K562 (cell line): ENCODE results near the gene SCAMP5.

Experiments
- CEBPB ChIP-seq: fragments of 450-650 bp; IDR thresholded peaks from 2 replicates; pipeline ENCODE4 v1.6.1; 2016; ENCODE audit warnings: missing genetic modification characterization, missing compliant biosample characterization
- FOSL1 ChIP-seq: fragments of 200-800 bp; sonication (Bioruptor generic); conservative IDR thresholded peaks from 2 replicates; pipeline ENCODE4 v1.6.1; 2016; ENCODE audit warnings: missing genetic modification characterization, missing compliant biosample characterization
- HSF4 ChIP-seq: fragments of 250-450 bp; sonication (Bioruptor Pico); IDR thresholded peaks from 2 replicates; pipeline ENCODE4 v2.1.2; 2022; ENCODE audit warnings: mild to moderate bottlenecking, moderate library complexity, borderline replicate concordance
- MXI1 ChIP-seq: IDR thresholded peaks from 2 replicates; pipeline ENCODE4 v1.6.1; 2011; ENCODE audit warnings: low read depth, mild to moderate bottlenecking, improper control_type of control experiment, low read length
- POLR2A ChIP-seq: fragments of 450-650 bp; conservative IDR thresholded peaks from 2 replicates; pipeline ENCODE4 v1.6.1; 2016
- POLR3A ChIP-seq: IDR thresholded peaks from 2 replicates; pipeline ENCODE4 v1.6.1; 2011; ENCODE audit warnings: borderline replicate concordance, mild to moderate bottlenecking, moderate library complexity; ENCODE audit not compliant: insufficient read length, insufficient read depth; ENCODE audit errors: extremely low read depth
- RBM14 ChIP-seq: fragments of 200-400 bp; formaldehyde crosslinking; IDR thresholded peaks from 2 replicates; pipeline ENCODE4 v1.6.1; 2018; ENCODE audit warnings: low read depth, mild to moderate bottlenecking, low read length, moderate library complexity, borderline replicate concordance; ENCODE audit not compliant: insufficient read depth
- SAP30 ChIP-seq: fragments of 200-600 bp; sonication (generic); IDR thresholded peaks from 2 replicates; pipeline ENCODE4 v1.6.1; 2012; ENCODE audit warnings: borderline replicate concordance, low read depth, mild to moderate bottlenecking, moderate library complexity, low read length, control low read depth, inconsistent platforms; ENCODE audit not compliant: insufficient read depth, poor library complexity, severe bottlenecking
- TOE1 ChIP-seq, 2 experiments: fragments of 450-650 bp in 1 of 2; sonication (generic) in 1 of 2; formaldehyde crosslinking in 1 of 2; IDR thresholded peaks; 2 replicates each; pipeline versions ENCODE4 v1.7.1 to v1.8.0; 2016 to 2022; ENCODE audit warnings: borderline replicate concordance in 2 of 2, mild to moderate bottlenecking in 2 of 2, antibody characterized with exemption in 1 of 2, inconsistent platforms in 1 of 2, low read depth in 1 of 2, missing genetic modification reagents in 1 of 2, moderate library complexity in 1 of 2
- ZNF184 ChIP-seq: sonication (generic); formaldehyde crosslinking; IDR thresholded peaks from 2 replicates; pipeline ENCODE4 v1.5.0; 2020; ENCODE audit warnings: missing genetic modification reagents
- TF ChIP-seq, protein P1 (sequence below), 3 experiments: IDR thresholded peaks in 2 of 3; conservative IDR thresholded peaks in 1 of 3; 2 replicates each; pipeline ENCODE4 v1.5.1; 2011 to 2012; ENCODE audit warnings: low read length in 3 of 3, mild to moderate bottlenecking in 3 of 3, control low read depth in 2 of 3, improper control_type of control experiment in 1 of 3, inconsistent platforms in 1 of 3, low read depth in 1 of 3, mixed read lengths in 1 of 3, moderate library complexity in 1 of 3; ENCODE audit not compliant: insufficient read depth in 2 of 3
- TF ChIP-seq, protein P2 (sequence below): sonication (generic); formaldehyde crosslinking; IDR thresholded peaks from 2 replicates; pipeline ENCODE4 v1.8.0; 2022; ENCODE audit warnings: mild to moderate bottlenecking, missing genetic modification reagents
- TF ChIP-seq, protein P3 (sequence below): fragments of 450-650 bp; IDR thresholded peaks from 2 replicates; pipeline ENCODE4 v1.6.1; 2014; ENCODE audit warnings: low read depth, mild to moderate bottlenecking, moderate library complexity, borderline replicate concordance

DNA sequence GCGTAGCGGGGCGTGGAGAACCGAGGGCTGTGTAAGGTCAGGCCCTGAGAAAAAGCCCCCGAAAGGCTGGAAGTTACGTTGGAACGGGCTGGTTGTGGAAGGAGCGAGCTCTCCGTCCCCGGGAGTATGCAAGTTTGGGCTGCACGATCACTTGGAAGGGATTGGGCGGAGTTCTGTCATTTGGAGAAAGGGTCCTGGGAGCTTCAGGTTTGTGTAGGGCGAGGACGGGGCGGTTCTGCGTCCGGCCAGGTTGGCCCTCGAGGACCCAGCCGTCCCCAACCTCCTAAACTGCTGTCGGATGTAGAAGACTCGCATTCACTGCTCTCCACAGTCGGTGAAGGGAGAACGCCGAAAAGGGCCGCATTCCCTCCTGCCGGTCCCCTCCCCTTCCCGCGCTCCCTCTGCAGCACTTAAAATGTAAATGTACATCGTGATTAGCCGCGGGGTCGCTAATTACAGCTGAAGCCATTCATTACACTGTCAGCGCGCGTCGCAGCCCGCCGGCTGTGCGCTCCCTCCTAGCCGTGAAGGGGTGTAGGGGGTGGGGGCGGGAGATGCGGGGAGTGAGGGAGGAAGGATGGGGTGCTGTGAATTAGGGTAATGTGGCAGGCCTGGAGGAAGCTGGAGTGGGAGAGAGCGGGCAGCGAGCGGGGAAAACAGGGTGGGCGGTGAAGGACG is 36.3 kb upstream of the SCAMP5 start:
- no peak for TF ChIP-seq RBM14
- no peak for TF ChIP-seq TOE1 (IDR thresholded peaks at IDR 0.05; ENCODE audit: borderline replicate concordance)
- no peak for TF ChIP-seq TOE1 (CRISPR knock-in tag; IDR thresholded peaks at IDR 0.05; ENCODE audit: borderline replicate concordance, low read depth)
- TF ChIP-seq POLR3A: no peak
- no peak for TF ChIP-seq MXI1
- no peak for TF ChIP-seq POLR2A
- no peak for TF ChIP-seq CEBPB (tag)
- no peak for TF ChIP-seq ZNF184 (CRISPR knock-in tag)
- TF ChIP-seq, protein P1, sequence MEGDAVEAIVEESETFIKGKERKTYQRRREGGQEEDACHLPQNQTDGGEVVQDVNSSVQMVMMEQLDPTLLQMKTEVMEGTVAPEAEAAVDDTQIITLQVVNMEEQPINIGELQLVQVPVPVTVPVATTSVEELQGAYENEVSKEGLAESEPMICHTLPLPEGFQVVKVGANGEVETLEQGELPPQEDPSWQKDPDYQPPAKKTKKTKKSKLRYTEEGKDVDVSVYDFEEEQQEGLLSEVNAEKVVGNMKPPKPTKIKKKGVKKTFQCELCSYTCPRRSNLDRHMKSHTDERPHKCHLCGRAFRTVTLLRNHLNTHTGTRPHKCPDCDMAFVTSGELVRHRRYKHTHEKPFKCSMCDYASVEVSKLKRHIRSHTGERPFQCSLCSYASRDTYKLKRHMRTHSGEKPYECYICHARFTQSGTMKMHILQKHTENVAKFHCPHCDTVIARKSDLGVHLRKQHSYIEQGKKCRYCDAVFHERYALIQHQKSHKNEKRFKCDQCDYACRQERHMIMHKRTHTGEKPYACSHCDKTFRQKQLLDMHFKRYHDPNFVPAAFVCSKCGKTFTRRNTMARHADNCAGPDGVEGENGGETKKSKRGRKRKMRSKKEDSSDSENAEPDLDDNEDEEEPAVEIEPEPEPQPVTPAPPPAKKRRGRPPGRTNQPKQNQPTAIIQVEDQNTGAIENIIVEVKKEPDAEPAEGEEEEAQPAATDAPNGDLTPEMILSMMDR (IDR thresholded peaks at IDR 0.05 in 2 of 3, conservative IDR thresholded peaks at IDR 0.05 in 1 of 3; ENCODE audit: insufficient read depth in 2 of 3, low read depth in 1 of 3, low read length in 3 of 3): no peak
- TF ChIP-seq SAP30: no peak
- no peak for TF ChIP-seq FOSL1 (tag)
- TF ChIP-seq, protein P2, sequence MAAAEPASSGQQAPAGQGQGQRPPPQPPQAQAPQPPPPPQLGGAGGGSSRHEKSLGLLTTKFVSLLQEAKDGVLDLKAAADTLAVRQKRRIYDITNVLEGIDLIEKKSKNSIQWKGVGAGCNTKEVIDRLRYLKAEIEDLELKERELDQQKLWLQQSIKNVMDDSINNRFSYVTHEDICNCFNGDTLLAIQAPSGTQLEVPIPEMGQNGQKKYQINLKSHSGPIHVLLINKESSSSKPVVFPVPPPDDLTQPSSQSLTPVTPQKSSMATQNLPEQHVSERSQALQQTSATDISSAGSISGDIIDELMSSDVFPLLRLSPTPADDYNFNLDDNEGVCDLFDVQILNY (CRISPR knock-in tag): no peak
- TF ChIP-seq, protein P3, sequence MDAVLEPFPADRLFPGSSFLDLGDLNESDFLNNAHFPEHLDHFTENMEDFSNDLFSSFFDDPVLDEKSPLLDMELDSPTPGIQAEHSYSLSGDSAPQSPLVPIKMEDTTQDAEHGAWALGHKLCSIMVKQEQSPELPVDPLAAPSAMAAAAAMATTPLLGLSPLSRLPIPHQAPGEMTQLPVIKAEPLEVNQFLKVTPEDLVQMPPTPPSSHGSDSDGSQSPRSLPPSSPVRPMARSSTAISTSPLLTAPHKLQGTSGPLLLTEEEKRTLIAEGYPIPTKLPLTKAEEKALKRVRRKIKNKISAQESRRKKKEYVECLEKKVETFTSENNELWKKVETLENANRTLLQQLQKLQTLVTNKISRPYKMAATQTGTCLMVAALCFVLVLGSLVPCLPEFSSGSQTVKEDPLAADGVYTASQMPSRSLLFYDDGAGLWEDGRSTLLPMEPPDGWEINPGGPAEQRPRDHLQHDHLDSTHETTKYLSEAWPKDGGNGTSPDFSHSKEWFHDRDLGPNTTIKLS: no peak
- TF ChIP-seq HSF4 (CRISPR knock-in tag): no peak
